ENCODE measurements around the gene PLPPR1.
"Not testable (repeated sequence)": the region's sequence is repeated elsewhere in the genome, so short reads cannot be mapped to it uniquely, and the experiment has no call there.

DNA sequence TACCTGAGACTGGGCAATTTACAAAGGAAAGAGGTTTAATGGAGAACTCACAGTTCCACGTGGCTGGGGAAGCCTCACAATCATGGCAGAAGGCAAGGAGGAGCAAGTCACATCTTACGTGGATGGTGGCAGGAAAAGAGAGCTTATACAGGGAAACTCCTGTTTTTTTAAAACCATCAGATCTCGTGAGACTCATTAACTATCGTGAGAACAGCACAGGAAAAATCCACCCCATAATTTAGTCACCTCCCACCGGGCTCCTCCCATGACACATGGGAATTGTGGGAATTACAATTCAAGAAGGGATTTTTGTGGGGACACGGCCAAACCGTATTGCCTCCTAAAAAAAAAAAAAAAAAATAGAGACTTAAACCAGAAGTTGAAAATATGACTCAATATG is 11.1 kb downstream of the PLPPR1 start:
- TF ChIP-seq POLR2AphosphoS5 (IDR thresholded peaks at IDR 0.05; ENCODE audit: low read depth), result not testable (repeated sequence)
- TF ChIP-seq, protein P1, sequence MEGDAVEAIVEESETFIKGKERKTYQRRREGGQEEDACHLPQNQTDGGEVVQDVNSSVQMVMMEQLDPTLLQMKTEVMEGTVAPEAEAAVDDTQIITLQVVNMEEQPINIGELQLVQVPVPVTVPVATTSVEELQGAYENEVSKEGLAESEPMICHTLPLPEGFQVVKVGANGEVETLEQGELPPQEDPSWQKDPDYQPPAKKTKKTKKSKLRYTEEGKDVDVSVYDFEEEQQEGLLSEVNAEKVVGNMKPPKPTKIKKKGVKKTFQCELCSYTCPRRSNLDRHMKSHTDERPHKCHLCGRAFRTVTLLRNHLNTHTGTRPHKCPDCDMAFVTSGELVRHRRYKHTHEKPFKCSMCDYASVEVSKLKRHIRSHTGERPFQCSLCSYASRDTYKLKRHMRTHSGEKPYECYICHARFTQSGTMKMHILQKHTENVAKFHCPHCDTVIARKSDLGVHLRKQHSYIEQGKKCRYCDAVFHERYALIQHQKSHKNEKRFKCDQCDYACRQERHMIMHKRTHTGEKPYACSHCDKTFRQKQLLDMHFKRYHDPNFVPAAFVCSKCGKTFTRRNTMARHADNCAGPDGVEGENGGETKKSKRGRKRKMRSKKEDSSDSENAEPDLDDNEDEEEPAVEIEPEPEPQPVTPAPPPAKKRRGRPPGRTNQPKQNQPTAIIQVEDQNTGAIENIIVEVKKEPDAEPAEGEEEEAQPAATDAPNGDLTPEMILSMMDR (conservative IDR thresholded peaks at IDR 0.05; ENCODE audit: low read depth in 2 of 2), result not testable (repeated sequence)

Measured in GM23338 (cell line).